Thymus (tissue), 11 donors: ENCODE results near the gene TMSB4X. TPM values are rescaled to one million over a fixed set of nuclear protein-coding genes. Genes with fewer than 3 reads are reported as not detected.
A peak's percentile ranks its signal among the peaks of the same experiment; 100 is the strongest.
"Not testable (repeated sequence)": the region's sequence is repeated elsewhere in the genome, so short reads cannot be mapped to it uniquely, and the experiment has no call there.

Experiments used
- DNase-seq, 9 donors: peaks; one replicate each; pipeline ENCODE4 v3.0.0-alpha.2; 2013; ENCODE audit warnings: low spot score in 9 of 9, low read depth in 6 of 9, missing footprints in 1 of 9
- H3K27ac ChIP-seq, 2 donors: one replicate each; pipeline ENCODE4 v1.5.1; 2013; ENCODE audit warnings: control low read depth in 1 of 2, low read depth in 1 of 2, low read length in 1 of 2, mild to moderate bottlenecking in 1 of 2, moderate library complexity in 1 of 2
- H3K27me3 ChIP-seq, 2 donors: one replicate each; pipeline ENCODE4 v1.5.1; 2013; ENCODE audit warnings: low read length in 1 of 2; ENCODE audit not compliant: control insufficient read depth in 2 of 2, insufficient read depth in 1 of 2
- H3K36me3 ChIP-seq, 2 donors: one replicate each; pipeline ENCODE4 v1.5.1; 2013; ENCODE audit warnings: low read length in 1 of 2, mild to moderate bottlenecking in 1 of 2, moderate library complexity in 1 of 2; ENCODE audit not compliant: control insufficient read depth in 2 of 2, insufficient read depth in 2 of 2
- H3K4me1 ChIP-seq, 2 donors: one replicate each; pipeline ENCODE4 v1.5.1; 2013; ENCODE audit warnings: low read length in 2 of 2; ENCODE audit not compliant: control insufficient read depth in 2 of 2, insufficient read depth in 2 of 2
- H3K4me3 ChIP-seq, 2 donors: one replicate each; pipeline ENCODE4 v1.5.1; 2013; ENCODE audit warnings: low read length in 2 of 2, control low read depth in 1 of 2, mild to moderate bottlenecking in 1 of 2
- H3K9me3 ChIP-seq, 2 donors: one replicate each; pipeline ENCODE4 v1.5.1; 2013; ENCODE audit warnings: low read length in 1 of 2, mild to moderate bottlenecking in 1 of 2; ENCODE audit not compliant: control insufficient read depth in 2 of 2, insufficient read depth in 1 of 2
- WGBS: extraction: QIAGEN DNeasy Blood & Tissue Kit; methylation state at CpG from one replicate; pipeline ENCODE4 v1.1.7; 2013; 5-methylcytosine and 5-hydroxymethylcytosine counted together
- polyA plus RNA-seq: library from polyadenylated mRNA; stranded (reverse); fragments of 200-250 nt; gene quantifications from one replicate; pipeline ENCODE4 v1.2.3, GENCODE V29; 2013
- total RNA-seq: library from RNA; stranded (reverse); fragments of 120-200 nt; gene quantifications from one replicate; pipeline ENCODE4 v1.2.4, GENCODE V29; 2013
- donor health status: healthy.

The TMSB4X gene
- total and polyA plus RNA-seq, 2 donors: 7,715 to 12,473 TPM

GRCh38 chrX:12958059-12958458 is 16.9 kb upstream of the TMSB4X start:
- no peak for DNase-seq
- 77% methylated on average over 5 of the region's 5 CpGs for WGBS

GRCh38 chrX:12958461-12958860 is 16.4 kb upstream of the TMSB4X start:
- WGBS: 76% methylated on average over 4 of the region's 4 CpGs
- H3K4me1 ChIP-seq: peaks cover 14 to 56% of the 10 kb centered on the region in 2 donors
- no peaks in the 10 kb centered on the region for H3K36me3 ChIP-seq
- DNase-seq: peak in 1 of 9 donors; percentile 32
- no peaks in the 10 kb centered on the region for H3K9me3 ChIP-seq
- peak overlapping the region in 1 of 2 donors; percentile 99 for H3K27ac ChIP-seq
- no peaks in the 10 kb centered on the region for H3K27me3 ChIP-seq
- H3K4me3 ChIP-seq: no peak overlapping the region

More at GRCh38 chrX:12958059-12958458, 16.9 kb upstream of the TMSB4X start:
- no peaks in the 10 kb centered on the region for H3K36me3 ChIP-seq
- peak overlapping the region; percentile 82 to 99 for H3K27ac ChIP-seq
- peaks cover 14 to 60% of the 10 kb centered on the region in 2 donors for H3K4me1 ChIP-seq
- no peaks in the 10 kb centered on the region for H3K27me3 ChIP-seq
- no peaks in the 10 kb centered on the region for H3K9me3 ChIP-seq
- no peak overlapping the region for H3K4me3 ChIP-seq

GRCh38 chrX:12961196-12961718 is 13.7 kb upstream of the TMSB4X start:
- no peak overlapping the region for H3K27ac ChIP-seq
- whole genome bisulfite sequencing: 46% methylated on average over 2 of the region's 2 CpGs
- no peak overlapping the region for H3K4me3 ChIP-seq
- H3K36me3 ChIP-seq: no peaks in the 10 kb centered on the region
- DNase-seq: no peak
- H3K27me3 ChIP-seq: no peaks in the 10 kb centered on the region
- H3K9me3 ChIP-seq: no peaks in the 10 kb centered on the region
- H3K4me1 ChIP-seq: peaks cover 7 to 28% of the 10 kb centered on the region in 2 donors

- H3K4me1 ChIP-seq: peaks cover 5 to 21% of the 10 kb centered on the region in 2 donors
- H3K27me3 ChIP-seq: no peaks in the 10 kb centered on the region
- no peaks in the 10 kb centered on the region for H3K36me3 ChIP-seq
- no peaks in the 10 kb centered on the region for H3K9me3 ChIP-seq
- DNase-seq: no peak
- 92% methylated on average over 4 of the region's 4 CpGs for WGBS
- peak overlapping the region in 1 of 2 donors; percentile 18 for H3K27ac ChIP-seq
- H3K4me3 ChIP-seq: no peak overlapping the region
Measured at GRCh38 chrX:12962041-12962504, 12.8 kb upstream of the TMSB4X start.

GRCh38 chrX:12963210-12963850 is 11.6 kb upstream of the TMSB4X start:
- H3K27me3 ChIP-seq, H3K36me3 ChIP-seq, H3K9me3 ChIP-seq, H3K27ac ChIP-seq, H3K4me3 ChIP-seq, DNase-seq: not testable (repeated sequence)
- whole genome bisulfite sequencing: 92% methylated on average over 24 of the region's 52 CpGs
- H3K4me1 ChIP-seq: peaks cover 5 to 17% of the 10 kb centered on the region in 2 donors

- H3K27me3 ChIP-seq: no peaks in the 10 kb centered on the region
- no peaks in the 10 kb centered on the region for H3K9me3 ChIP-seq
- H3K4me3 ChIP-seq: no peak overlapping the region
- 96% methylated on average over 6 of the region's 6 CpGs for WGBS
- H3K4me1 ChIP-seq: peaks cover 6 to 27% of the 10 kb centered on the region in 2 donors
- no peak for DNase-seq
- H3K36me3 ChIP-seq: no peaks in the 10 kb centered on the region
- H3K27ac ChIP-seq: no peak overlapping the region
Measured at GRCh38 chrX:12965131-12965940, 9.6 kb upstream of the TMSB4X start.

- Histone ChIP-seq H3K27me3 (peaks cover 0 to 3% of the 10 kb centered on the region in 2 donors), H3K4me1 (peaks cover 8 to 34% of the 10 kb centered on the region in 2 donors), H3K4me3 (no peak overlapping the region), H3K27ac (no peak overlapping the region), H3K36me3 (no peaks in the 10 kb centered on the region), H3K9me3 (no peaks in the 10 kb centered on the region)
- 97% methylated on average over 1 of the region's 1 CpG for WGBS
- no peak for DNase-seq
Measured at GRCh38 chrX:12966151-12966550, 8.8 kb upstream of the TMSB4X start.

- Histone ChIP-seq H3K36me3 (no peaks in the 10 kb centered on the region), H3K4me1 (peaks cover 8 to 42% of the 10 kb centered on the region in 2 donors), H3K4me3 (no peak overlapping the region), H3K27me3 (peaks cover 0 to 3% of the 10 kb centered on the region in 2 donors), H3K27ac (peak overlapping the region; percentile 57 to 86), H3K9me3 (no peaks in the 10 kb centered on the region)
- 50% methylated on average over 15 of the region's 15 CpGs for WGBS
- DNase-seq: peak in 1 of 9 donors; percentile 53
Measured at GRCh38 chrX:12967711-12968465, 7.0 kb upstream of the TMSB4X start.
